Measurements from ENCODE around the gene ACBD6.

ACBD6 gene

DNA sequence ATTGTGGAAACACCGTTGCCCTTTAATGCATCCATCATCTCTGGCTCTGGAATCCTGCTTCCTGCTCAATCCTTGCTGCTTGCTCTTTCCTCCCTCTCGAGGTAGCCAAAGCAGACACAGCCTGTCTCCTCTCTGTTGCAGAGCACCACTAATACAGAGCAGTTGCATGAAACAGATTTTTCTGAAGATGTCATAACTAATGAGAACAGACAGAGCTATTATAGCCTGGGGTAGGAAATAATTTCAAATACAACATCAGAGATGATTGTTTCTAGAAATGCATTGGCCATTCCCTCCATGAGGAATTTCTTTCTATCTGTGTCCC lies 23.3 kb upstream of the ACBD6 start:
- no peak for DNase-seq (ENCODE audit: low read depth)

DNA sequence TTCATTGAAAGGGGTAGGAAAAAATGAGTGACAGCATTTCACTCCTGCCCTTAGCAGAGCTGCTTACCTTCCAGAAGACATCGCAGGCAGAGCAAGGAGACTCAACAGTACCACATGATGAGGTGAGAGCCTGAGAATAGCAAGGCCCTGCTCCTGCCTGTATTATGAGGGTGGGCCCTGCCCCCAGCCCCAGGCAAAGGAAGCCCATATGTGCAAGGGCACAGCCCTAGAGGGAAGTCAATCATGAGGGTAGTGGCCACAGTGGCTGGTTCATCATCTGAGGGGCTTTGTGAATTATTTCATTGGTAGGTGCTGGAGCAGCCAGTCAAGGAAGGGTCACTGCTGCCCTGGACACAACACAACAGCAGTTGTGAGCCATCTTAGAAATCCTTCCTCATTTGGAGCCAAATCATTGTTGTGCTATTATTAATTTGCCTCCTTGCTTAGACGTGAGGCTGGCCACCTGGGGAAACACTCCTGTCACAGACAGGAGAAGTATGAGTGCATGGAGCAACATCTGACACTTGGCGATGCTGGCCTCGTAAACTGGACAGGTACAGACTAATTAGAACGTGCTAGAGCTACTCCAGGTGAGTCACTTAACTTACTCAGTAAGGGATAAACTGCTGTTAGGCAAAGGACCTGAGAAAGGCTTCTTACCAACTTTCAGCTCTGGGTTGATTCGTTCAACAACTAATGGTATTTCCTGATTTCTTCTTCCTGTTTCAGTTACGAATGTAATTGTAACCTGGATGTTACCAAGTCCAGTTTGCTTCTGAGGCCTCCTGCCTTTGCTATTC lies 22.7 kb upstream of the ACBD6 start:
- DNase-seq (ENCODE audit: low read depth): no peak

DNA sequence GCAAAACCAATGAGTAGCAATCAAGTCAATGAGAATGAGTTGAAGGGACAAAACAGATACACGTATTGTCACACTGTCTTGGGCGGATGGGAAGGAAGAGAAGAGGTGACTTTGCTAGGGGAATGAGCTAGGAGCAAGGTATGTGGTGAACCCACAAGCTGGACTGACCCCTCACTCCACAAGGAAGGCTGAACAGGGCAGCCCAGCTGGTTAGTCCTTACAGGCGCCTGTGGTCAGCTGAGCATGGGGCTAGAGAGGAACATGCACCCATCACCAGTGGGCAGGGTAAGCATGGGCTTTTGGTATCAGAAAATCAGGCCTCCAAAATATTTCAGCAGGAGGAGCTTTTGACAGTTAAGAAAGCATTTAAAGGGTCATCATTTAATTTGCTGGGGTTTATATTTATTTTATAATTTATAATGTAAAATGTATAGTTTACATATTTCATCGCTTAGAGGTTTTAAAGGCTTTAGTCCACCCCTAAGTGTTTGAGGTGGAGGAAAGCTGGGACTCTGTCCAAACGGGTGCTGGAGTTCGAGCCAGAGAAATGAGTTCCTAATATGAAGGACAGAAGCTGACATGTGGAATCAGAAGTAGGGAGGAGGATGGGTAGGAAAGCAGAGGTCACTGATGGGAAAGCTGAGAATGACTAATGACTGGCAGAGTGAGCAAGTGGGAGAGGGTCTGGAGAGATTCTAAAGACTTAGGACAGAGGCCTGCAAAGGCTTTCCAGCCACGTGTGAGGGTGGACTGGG lies 22.0 kb upstream of the ACBD6 start:
- no peak for DNase-seq (ENCODE audit: low read depth)

DNA sequence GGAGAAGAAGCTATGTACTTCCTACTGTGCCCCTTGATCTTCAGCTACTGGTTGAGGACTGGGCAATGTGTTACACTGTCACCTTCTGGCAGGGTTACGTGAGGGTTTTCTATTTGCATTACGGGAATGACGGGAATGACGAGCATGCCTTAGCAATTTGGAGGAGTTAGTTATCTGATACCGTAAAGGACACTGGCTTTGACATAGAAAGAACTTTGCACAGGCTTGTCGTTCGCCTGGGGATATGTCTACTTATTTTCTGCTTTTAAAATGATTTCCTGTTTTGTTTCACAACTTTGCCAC lies 19.8 kb upstream of the ACBD6 start:
- DNase-seq (ENCODE audit: low read depth): no peak

DNA sequence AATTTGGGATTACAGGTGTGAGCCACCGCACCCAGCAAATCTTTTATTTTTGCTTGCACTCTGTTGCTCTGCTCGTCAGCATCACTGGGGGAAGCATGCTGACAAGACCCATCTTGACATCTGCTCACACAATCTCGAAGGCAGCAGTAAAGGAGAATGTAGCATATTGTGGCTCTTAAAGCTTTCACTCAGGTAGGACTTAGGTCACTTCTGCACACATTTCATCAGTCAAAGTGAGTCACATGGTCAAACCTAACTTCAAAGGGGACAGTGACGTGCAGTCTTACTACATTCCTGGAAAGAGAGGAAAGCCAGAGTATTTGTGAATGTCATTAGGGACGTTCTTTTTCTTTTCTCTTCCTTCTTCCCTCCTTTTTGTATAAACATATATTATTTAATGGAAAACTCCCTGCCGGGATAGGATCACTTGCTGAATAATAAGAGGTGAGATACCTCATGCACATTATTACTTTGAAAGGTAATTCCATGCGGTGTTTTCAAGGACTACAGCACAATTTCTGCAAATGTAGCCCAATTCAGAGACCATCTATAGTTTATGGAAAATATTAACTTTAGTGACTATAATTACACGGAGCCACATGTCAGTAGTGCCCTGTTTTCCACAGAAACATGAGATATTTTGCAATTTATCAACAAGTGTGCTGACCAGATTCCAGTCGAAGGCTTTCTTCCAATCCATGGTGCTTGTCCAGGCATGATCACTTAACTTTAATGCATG lies 19.3 kb upstream of the ACBD6 start:
- DNase-seq (ENCODE audit: low read depth): no peak

DNA sequence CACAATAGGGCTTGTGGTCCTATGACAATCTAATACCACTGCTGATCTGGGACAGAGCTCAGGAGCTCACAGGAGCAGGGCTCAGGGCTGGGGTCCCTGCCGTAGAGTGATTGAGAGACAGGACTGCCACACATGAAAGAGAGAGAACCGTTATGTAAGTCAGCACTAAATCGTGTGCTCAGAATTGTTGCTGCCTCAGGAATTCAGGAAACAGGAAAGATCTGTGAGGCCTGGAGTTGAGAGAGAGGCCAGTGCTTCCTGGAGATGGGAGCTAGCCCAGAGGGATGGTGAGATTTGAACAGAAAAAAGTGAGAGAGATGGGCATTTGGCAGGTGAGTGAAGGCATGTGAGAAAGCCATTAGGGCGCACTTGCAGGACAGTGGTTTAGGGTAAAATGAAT lies 17.5 kb upstream of the ACBD6 start:
- DNase-seq (ENCODE audit: low read depth): no peak

DNA sequence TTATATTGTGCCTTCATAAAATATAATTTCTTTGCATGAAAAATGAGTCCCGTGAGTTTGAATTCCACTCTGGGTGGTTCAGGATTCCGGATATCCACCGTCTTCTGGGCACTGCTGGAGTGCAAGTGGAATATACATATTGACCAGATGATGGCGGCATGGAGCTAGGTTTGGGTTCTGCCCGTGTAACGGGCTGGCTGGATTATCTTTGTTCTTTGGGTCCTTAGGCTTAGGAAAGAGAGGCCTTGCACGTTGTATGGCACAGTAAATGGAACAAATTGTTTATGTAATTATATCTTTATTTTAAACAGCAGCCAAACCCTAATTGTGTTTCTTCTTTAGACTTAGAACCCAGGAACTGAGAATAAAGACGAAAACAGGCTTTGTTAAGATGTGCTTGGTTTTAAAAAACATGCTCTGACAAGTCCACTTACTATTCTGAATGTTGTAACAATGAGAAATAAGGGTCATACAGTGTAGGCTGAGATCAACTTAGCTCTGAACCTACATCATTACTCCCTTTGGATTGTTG lies 13.5 kb upstream of the ACBD6 start:
- DNase-seq (ENCODE audit: low read depth): peak; percentile 24

DNA sequence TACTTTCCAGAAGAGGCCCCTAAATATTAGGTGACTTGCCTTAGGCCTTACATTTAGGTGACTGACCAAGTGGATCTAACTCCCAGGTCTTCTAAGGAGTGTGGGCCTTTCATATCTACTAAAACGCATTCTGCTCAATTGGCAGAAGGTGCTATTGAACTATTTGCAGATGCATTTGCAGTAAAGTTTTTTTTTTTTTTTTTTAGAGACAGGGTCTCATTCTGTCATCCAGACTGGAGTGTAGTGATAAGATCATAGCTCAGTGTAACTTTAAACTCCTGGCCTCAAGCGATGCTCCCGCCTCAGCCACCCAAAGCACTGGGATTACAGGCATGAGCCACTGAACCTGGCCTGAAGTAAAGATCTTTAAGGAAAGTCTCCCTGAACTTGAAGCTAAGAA lies 13.0 kb upstream of the ACBD6 start:
- DNase-seq (ENCODE audit: low read depth): no peak

DNA sequence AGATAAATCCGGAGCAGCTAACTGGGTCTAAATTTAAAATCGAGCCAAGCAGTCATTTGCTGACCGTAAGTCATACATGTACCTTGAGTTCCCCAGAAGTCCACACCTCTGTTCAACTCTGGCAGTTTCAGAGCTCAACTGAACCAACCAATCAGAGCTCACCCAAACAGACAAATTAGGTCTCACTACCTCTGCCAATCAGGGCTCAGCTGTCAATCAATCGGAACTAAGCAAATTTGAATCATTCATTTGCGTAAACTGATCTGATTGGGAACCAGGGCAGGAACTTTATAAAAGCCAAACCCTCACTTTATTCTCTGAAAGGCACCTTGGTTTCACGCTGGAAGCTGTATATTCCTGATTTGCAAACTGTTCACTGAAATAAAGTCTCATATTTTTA lies 11.2 kb upstream of the ACBD6 start:
- DNase-seq (ENCODE audit: low read depth): no peak

DNA sequence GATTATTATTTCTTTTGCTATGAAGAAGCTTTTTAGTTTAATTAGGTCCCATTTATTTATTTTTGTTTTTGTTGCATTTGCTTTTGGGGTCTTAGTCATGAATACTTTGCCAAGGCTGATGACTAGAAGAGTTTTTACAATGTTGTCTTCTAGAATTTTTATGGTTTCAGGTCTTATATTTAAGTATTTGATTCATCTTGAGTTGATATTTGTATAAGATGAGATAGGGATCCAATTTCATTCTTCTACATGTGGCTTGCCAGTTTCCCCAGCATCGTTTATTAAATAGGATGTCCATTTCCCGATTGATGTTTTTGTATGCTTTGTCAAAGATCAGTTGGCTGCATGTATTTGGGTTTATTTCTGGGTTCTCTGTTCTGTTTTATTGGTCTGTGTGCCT lies 8.5 kb upstream of the ACBD6 start:
- DNase-seq (ENCODE audit: low read depth): no peak

DNA sequence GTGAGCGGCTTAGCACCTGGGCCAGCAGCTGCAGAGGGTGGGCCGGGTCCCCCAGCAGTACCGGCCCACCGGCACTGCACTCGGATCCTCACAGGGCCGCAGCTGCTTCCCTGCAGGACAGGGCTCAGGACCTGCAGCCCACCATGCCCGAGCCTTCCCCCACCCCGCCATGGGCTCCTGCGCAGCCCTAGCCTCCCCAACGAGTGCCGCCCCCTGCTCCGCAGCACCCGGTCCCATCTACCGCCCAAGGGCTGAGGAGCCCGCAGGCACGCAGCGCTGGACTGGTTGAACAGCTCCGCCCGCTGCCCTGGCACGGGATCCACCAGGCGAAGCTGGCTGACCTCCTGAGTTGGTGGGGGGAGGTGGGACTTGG lies 6.3 kb upstream of the ACBD6 start:
- DNase-seq (ENCODE audit: low read depth): no peak

DNA sequence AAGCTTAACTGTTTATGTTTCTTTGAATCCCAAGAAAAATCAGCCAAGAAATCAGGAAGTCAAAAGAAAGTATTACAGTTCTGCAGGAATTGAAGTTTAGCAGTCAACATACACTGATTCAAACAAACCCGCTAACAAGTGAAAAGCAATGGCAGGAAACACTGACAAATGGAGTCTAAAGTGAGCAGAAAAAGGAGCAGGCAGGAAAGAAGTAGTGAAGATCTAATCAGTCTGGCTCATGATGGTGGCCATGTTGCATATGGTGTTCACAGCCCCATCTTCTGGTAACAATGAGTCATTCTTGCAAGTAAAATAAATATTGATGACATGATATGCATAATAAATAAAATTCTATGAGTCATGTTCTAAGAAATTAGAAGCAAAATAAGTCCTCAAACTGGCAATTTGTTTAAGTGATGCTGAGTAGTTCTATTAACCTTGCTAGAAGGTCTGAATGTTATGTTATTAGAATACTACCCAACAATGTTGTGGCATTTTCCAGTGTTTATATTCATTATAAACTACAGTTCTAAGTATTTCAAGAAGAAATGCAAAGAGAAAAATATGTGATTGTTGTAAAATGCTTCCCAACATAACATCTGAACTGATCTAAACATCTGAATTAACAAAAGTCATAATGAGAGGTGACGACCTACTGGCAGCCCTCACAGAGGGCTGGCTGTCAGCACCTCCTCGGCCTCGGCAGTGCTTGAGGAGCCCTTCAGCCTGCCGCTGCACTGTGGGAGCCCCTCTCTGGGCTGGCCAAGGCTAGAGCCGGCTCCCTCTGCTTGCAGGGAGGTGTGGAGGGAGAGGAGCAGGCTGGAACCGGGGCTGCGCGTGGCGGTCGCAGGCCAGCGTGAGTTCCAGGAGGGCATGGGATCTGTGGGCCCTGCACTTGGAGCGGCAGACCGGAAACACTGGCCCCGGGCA lies 5.7 kb upstream of the ACBD6 start:
- DNase-seq (ENCODE audit: low read depth): no peak

DNA sequence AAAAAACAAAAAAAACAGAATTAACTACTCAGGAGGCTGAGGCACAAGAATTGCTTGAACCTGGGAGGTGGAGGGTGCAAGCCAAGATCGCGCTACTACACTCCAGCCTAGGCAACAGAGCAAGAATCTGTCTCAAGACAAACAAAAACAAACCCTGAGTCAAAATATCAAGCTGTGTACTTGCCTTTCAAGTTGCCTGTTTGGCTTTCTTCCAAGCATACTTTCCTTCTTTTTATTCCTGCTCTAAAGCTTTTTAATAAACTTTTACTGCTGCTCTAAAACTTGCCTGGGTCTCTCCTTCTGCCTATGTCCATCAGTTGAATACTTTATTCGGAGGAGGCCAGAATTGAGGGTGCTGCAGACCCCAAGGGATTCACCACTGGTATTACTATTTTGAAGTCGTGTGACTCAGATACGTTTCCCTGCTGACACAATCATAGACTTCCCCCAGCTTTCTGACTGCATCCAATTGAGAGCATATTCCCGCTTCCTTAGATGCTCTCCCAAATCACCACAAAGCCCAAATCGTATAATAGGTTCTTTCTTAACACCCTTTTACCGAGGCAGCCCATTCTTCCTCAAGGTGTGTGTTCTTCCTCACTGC lies 3.5 kb upstream of the ACBD6 start:
- DNase-seq (ENCODE audit: low read depth): no peak

DNA sequence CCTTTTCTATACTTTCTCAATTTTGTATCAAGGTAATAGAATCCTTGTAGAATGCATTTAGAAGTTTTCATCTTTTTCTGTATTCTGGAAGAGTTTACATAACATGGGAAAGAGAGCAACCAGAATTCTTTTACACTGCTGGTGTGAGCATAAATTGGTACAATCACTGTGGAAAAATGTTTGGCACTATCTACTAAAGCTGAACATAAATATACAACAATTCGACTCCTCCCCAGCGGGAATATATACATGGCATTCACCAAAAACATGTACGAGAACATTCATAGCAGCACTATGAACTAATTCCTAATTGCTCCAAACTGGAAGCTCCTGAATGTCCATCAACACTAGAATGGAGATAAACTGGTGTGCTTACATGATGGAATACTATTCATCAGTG lies 1.8 kb upstream of the ACBD6 start:
- no peak for DNase-seq (ENCODE audit: low read depth)

DNA sequence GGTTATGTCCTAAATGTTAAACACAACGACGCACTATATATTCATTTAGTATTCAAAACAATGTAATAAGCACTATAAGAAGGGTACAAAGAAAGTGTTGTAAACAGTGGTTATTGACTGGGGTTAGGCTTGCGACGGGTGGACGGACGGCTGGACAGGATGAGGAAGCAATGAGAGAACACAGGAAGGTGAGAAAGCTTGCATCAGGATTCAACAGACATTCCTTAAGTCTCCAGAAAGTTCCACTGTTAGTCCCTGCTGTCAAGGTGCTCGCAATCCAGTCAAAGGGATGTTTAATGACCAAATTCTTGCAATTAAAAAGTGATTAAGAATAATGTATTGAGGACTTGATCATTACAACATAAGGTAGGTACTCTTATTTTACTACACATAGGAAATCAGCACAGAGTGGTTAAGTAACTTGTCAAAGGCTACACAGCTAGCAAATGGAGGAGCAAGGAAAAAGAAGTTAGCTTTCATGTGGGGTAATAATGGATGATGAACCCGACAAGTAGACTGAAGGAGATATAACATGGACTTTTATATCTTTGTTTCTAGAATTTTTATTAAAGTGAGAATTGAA lies 994 bp upstream of the ACBD6 start:
- no peak for DNase-seq (ENCODE audit: low read depth)

DNA sequence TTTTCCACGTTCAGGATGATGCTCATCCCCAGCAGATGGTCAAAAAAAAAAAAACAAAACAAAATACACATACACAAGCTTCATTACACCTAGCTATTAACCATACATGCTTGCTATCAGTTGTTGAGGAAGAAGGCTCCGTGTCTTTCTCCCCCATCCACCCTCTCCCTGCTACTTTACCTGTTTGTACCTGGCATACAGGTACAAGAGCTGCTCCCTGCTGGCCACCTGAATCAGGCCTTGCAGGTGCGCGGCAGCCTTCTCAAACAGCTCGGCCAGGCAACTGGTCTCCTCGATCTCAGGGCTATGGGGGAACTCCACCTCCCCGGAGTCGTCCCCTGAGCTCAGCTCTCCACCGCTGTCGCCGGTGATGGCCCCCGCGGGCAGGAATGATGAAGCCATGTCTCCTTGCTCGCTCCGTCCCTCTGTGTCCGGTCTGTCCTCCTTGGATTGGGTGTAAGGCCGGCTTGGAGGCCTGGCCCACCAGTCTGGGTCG lies 464 bp downstream of the ACBD6 start:
- peak; percentile 20 for DNase-seq (ENCODE audit: low read depth)

DNA sequence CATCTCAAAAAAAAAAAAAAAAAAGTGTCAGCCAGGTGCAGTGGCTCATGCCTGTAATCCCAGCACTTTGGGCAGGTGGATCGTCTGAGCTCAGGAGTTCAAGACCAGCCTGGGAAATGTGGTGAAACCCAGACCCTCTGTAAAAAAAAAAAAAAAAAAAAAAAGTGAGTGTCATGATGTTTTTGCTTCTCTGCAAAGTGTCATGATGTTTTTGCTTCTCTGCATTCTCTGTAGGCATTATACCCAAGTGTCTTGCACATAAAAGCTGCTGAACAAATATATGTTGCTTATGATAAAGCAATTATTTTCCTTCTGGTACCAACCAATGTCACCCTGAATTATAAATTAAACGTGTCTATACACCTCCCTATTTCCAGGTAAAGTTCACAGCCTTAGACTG lies 1.7 kb downstream of the ACBD6 start:
- no peak for DNase-seq (ENCODE audit: low read depth)

DNA sequence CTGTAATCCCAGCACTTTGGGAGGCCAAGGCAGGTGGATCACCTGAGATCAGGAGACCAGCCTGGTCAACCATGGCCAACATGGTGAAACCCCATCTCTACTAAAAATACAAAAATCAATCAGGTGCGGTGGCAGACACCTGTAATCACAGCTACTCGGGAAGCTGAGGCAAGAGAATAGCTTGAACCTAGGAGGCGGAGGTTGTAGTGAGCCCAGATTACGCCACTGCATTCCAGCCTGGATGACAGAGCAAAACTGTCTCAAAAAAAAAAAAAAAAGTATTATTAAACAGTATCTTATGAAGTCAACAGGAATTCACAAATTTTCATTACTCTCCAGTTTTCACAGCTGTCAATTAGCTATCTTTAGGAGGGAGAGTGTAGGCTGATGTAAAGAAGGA lies 3.8 kb downstream of the ACBD6 start:
- no peak for DNase-seq (ENCODE audit: low read depth)

DNA sequence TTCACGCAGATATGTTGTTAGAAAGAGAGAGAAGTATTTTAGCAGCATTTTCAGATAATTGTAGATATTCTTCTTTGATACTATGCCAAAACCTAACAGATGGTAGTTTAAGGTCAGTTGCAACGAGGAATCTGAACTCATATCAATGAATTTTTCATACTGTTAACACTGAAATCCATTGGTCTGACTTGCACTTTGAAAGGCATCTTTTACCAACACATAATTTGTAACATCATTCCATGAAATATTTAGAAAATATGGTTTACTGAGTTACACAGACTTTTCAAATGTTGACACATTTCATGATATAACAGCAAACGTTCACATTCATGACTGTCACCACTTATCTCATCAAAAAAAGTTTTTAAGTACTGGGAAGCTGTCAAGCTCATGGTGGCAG lies 4.6 kb downstream of the ACBD6 start:
- no peak for DNase-seq (ENCODE audit: low read depth)

DNA sequence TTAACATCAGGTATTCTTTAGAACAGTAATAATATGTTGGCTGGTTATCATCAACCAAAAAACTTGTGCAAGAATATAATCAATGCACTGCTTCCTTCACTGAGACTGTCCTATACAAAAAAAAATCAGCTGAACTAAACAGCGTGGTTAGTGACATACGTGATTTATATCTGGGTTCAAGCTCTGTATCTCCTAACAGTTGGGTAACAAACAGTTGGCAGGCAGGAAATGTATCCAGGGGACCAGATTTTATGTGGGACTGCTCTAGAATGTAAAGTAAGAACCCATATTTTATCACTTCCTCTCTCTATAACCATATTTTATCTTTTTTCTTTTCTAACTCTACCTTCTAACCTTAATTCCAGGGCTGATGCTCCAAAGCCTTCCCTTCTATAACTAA lies 8.0 kb downstream of the ACBD6 start:
- no peak for DNase-seq (ENCODE audit: low read depth)

DNA sequence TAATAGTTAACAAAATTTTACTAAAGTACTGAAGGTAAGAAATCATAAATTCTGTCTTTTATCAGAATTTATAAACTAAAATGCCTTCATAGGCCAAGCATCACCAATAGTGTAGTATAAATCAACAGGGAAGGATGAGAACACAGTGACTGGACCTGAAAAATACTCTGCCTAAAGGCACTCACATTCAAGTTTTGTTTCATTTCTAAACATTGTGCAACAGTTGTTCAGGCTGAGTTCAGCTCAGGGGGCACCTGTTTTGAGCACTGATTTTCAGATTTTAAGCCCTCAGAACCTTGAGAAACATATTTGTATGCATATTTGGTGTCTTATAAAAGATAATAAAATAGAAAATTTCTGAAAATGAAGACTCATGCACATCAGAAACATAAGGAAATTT lies 12.4 kb downstream of the ACBD6 start:
- no peak for DNase-seq (ENCODE audit: low read depth)
